ENCODE measurements around the gene LAMA2. TPM values are rescaled to one million over a fixed set of nuclear protein-coding genes. Genes with fewer than 3 reads are reported as not detected.

Gene LAMA2
- total RNA-seq, 1 donor: 9.4 TPM

- Histone ChIP-seq H3K9me3 (ENCODE audit: low read depth, low read length) (no peaks in the 10 kb centered on the region), H3K4me2 (ENCODE audit: insufficient read depth, low read length) (no peak overlapping the region), H3K36me3 (ENCODE audit: insufficient read depth, low read length) (no peaks in the 10 kb centered on the region), H3K4me1 (ENCODE audit: insufficient read depth, low read length) (no peaks in the 10 kb centered on the region), H3K27me3 (ENCODE audit: insufficient read depth, low read length) (no peaks in the 10 kb centered on the region), H3K79me2 (ENCODE audit: insufficient read depth, low read length) (no peaks in the 10 kb centered on the region), H4K20me1 (ENCODE audit: insufficient read depth, low read length) (no peaks in the 10 kb centered on the region), H2AFZ (ENCODE audit: low read length) (no peak overlapping the region), H3K4me3 (ENCODE audit: insufficient read depth, low read length) (no peak overlapping the region), H3K27ac (ENCODE audit: low read depth, low read length) (no peak overlapping the region)
- DNase-seq (ENCODE audit: insufficient read length, low spot score, missing footprints): no peak
- no peak for TF ChIP-seq CTCF (IDR thresholded peaks at IDR 0.05; ENCODE audit: extremely low read depth, low read depth, low read length)
Observed at GRCh38 chr6:129411092-129411491, 528.2 kb downstream of the LAMA2 start.

GRCh38 chr6:129416337-129416990 is 533.5 kb downstream of the LAMA2 start:
- H3K4me1 ChIP-seq (ENCODE audit: insufficient read depth, low read length): no peaks in the 10 kb centered on the region
- no peak overlapping the region for H3K4me3 ChIP-seq (ENCODE audit: insufficient read depth, low read length)
- H2AFZ ChIP-seq (ENCODE audit: low read length): no peak overlapping the region
- H3K4me2 ChIP-seq (ENCODE audit: insufficient read depth, low read length): no peak overlapping the region
- no peak for DNase-seq (ENCODE audit: insufficient read length, low spot score, missing footprints)
- TF ChIP-seq CTCF (IDR thresholded peaks at IDR 0.05; ENCODE audit: extremely low read depth, low read depth, low read length): no peak
- H3K27ac ChIP-seq (ENCODE audit: low read depth, low read length): no peak overlapping the region
- no peaks in the 10 kb centered on the region for H3K9me3 ChIP-seq (ENCODE audit: low read depth, low read length)
- H3K27me3 ChIP-seq (ENCODE audit: insufficient read depth, low read length): no peaks in the 10 kb centered on the region
- H3K36me3 ChIP-seq (ENCODE audit: insufficient read depth, low read length): no peaks in the 10 kb centered on the region
- no peaks in the 10 kb centered on the region for H3K79me2 ChIP-seq (ENCODE audit: insufficient read depth, low read length)
- H4K20me1 ChIP-seq (ENCODE audit: insufficient read depth, low read length): no peaks in the 10 kb centered on the region

- H2AFZ ChIP-seq (ENCODE audit: low read length): no peak overlapping the region
- no peak overlapping the region for H3K27ac ChIP-seq (ENCODE audit: low read depth, low read length)
- no peaks in the 10 kb centered on the region for H3K79me2 ChIP-seq (ENCODE audit: insufficient read depth, low read length)
- no peaks in the 10 kb centered on the region for H4K20me1 ChIP-seq (ENCODE audit: insufficient read depth, low read length)
- no peak for TF ChIP-seq CTCF (IDR thresholded peaks at IDR 0.05; ENCODE audit: extremely low read depth, low read depth, low read length)
- no peaks in the 10 kb centered on the region for H3K4me1 ChIP-seq (ENCODE audit: insufficient read depth, low read length)
- no peak for DNase-seq (ENCODE audit: insufficient read length, low spot score, missing footprints)
- no peak overlapping the region for H3K4me3 ChIP-seq (ENCODE audit: insufficient read depth, low read length)
- no peaks in the 10 kb centered on the region for H3K9me3 ChIP-seq (ENCODE audit: low read depth, low read length)
- H3K36me3 ChIP-seq (ENCODE audit: insufficient read depth, low read length): no peaks in the 10 kb centered on the region
- no peak overlapping the region for H3K4me2 ChIP-seq (ENCODE audit: insufficient read depth, low read length)
- no peaks in the 10 kb centered on the region for H3K27me3 ChIP-seq (ENCODE audit: insufficient read depth, low read length)
Observed at GRCh38 chr6:129417416-129418086, 534.6 kb downstream of the LAMA2 start.

- H3K79me2 ChIP-seq (ENCODE audit: insufficient read depth, low read length): no peaks in the 10 kb centered on the region
- H3K4me2 ChIP-seq (ENCODE audit: insufficient read depth, low read length): no peak overlapping the region
- DNase-seq (ENCODE audit: insufficient read length, low spot score, missing footprints): no peak
- no peaks in the 10 kb centered on the region for H3K27me3 ChIP-seq (ENCODE audit: insufficient read depth, low read length)
- no peak overlapping the region for H2AFZ ChIP-seq (ENCODE audit: low read length)
- H3K4me1 ChIP-seq (ENCODE audit: insufficient read depth, low read length): no peaks in the 10 kb centered on the region
- H3K27ac ChIP-seq (ENCODE audit: low read depth, low read length): no peak overlapping the region
- no peaks in the 10 kb centered on the region for H3K36me3 ChIP-seq (ENCODE audit: insufficient read depth, low read length)
- TF ChIP-seq CTCF (IDR thresholded peaks at IDR 0.05; ENCODE audit: extremely low read depth, low read depth, low read length): no peak
- H3K9me3 ChIP-seq (ENCODE audit: low read depth, low read length): no peaks in the 10 kb centered on the region
- no peak overlapping the region for H3K4me3 ChIP-seq (ENCODE audit: insufficient read depth, low read length)
- no peaks in the 10 kb centered on the region for H4K20me1 ChIP-seq (ENCODE audit: insufficient read depth, low read length)
Observed at GRCh38 chr6:129419324-129419723, 536.4 kb downstream of the LAMA2 start.

Measured in osteoblast (primary cell).